Measurements from ENCODE around the gene GLT6D1. TPM values are rescaled to one million over a fixed set of nuclear protein-coding genes. Genes with fewer than 3 reads are reported as not detected.
"Not testable (repeated sequence)": the region's sequence is repeated elsewhere in the genome, so short reads cannot be mapped to it uniquely, and the experiment has no call there.

GLT6D1 gene
- total RNA-seq, 1 experiment from 2014 or later = not detected

- H3K36me3 ChIP-seq (ENCODE audit: low read depth) = no peaks in the 10 kb centered on the region
- no peak overlapping the region for H3K4me2 ChIP-seq
- intact Hi-C loops (cut with micrococcal nuclease; ENCODE audit: unreplicated experiment) = no loop called here
- no peak for DNase-seq
- H3F3A ChIP-seq (ENCODE audit: insufficient read depth, low read depth) = no peaks in the 10 kb centered on the region
- ChIA-PET CTCF (no interaction called here), POLR2A (ENCODE audit: unreplicated experiment) (no interaction called here)
- no peaks in the 10 kb centered on the region for H3K79me2 ChIP-seq (ENCODE audit: low read depth)
- no peak overlapping the region for H3K27ac ChIP-seq
- H3K9me3 ChIP-seq (ENCODE audit: insufficient read depth, low read depth) = no peaks in the 10 kb centered on the region
- no peaks in the 10 kb centered on the region for H3K4me1 ChIP-seq (replicated peaks; ENCODE audit: insufficient read depth)
- TF ChIP-seq CTCF (conservative IDR thresholded peaks at IDR 0.05) = no peak
- no peak for TF ChIP-seq EZH2 (IDR thresholded peaks at IDR 0.05; ENCODE audit: low read depth)
- BruUV-seq (replicated peaks) = no TSS peak
- H4K20me1 ChIP-seq (ENCODE audit: insufficient read depth) = no peaks in the 10 kb centered on the region
- H3K27me3 ChIP-seq (ENCODE audit: insufficient read depth, low read depth) = peaks cover 77% of the 10 kb centered on the region
- no peak overlapping the region for H3K4me3 ChIP-seq
- H2AFZ ChIP-seq = no peak overlapping the region
- H3K9me2 ChIP-seq (ENCODE audit: insufficient read depth) = no peaks in the 10 kb centered on the region
Observed at GRCh38 chr9:135674977-135675376, 35.6 kb upstream of the GLT6D1 start.

GRCh38 chr9:135673941-135674340 lies 34.6 kb upstream of the GLT6D1 start:
- Histone ChIP-seq H3K9me2 (ENCODE audit: insufficient read depth) (no peaks in the 10 kb centered on the region), H3K4me1 (replicated peaks; ENCODE audit: insufficient read depth) (no peaks in the 10 kb centered on the region), H3K79me2 (ENCODE audit: low read depth) (no peaks in the 10 kb centered on the region), H3K4me2 (no peak overlapping the region), H2AFZ (no peak overlapping the region), H3F3A (ENCODE audit: insufficient read depth, low read depth) (no peaks in the 10 kb centered on the region), H3K27me3 (ENCODE audit: insufficient read depth, low read depth) (peaks cover 87% of the 10 kb centered on the region), H3K27ac (no peak overlapping the region), H3K9me3 (ENCODE audit: insufficient read depth, low read depth) (no peaks in the 10 kb centered on the region), H3K36me3 (ENCODE audit: low read depth) (no peaks in the 10 kb centered on the region), H3K4me3 (no peak overlapping the region), H4K20me1 (ENCODE audit: insufficient read depth) (no peaks in the 10 kb centered on the region)
- intact Hi-C loops (cut with micrococcal nuclease; ENCODE audit: unreplicated experiment) = no loop called here
- no peak for TF ChIP-seq EZH2 (IDR thresholded peaks at IDR 0.05; ENCODE audit: low read depth)
- no peak for TF ChIP-seq CTCF (conservative IDR thresholded peaks at IDR 0.05)
- no TSS peak for BruUV-seq (replicated peaks)
- ChIA-PET CTCF (no interaction called here), POLR2A (ENCODE audit: unreplicated experiment) (no interaction called here)
- no peak for DNase-seq

GRCh38 chr9:135672786-135673185 lies 33.4 kb upstream of the GLT6D1 start:
- H3K36me3 ChIP-seq (ENCODE audit: low read depth); intact Hi-C loops (cut with micrococcal nuclease; ENCODE audit: unreplicated experiment); CTCF ChIA-PET; POLR2A ChIA-PET (ENCODE audit: unreplicated experiment); H3K4me2 ChIP-seq; H3K79me2 ChIP-seq (ENCODE audit: low read depth); H2AFZ ChIP-seq; H3K4me1 ChIP-seq (replicated peaks; ENCODE audit: insufficient read depth); H3F3A ChIP-seq (ENCODE audit: insufficient read depth, low read depth); H4K20me1 ChIP-seq (ENCODE audit: insufficient read depth); BruUV-seq (replicated peaks); DNase-seq; H3K9me3 ChIP-seq (ENCODE audit: insufficient read depth, low read depth); H3K9me2 ChIP-seq (ENCODE audit: insufficient read depth); H3K27ac ChIP-seq; H3K4me3 ChIP-seq: not testable (repeated sequence)
- peaks cover 90% of the 10 kb centered on the region for H3K27me3 ChIP-seq (ENCODE audit: insufficient read depth, low read depth)

- Histone ChIP-seq H3K27me3 (ENCODE audit: insufficient read depth, low read depth) (peaks cover 91% of the 10 kb centered on the region), H4K20me1 (ENCODE audit: insufficient read depth) (no peaks in the 10 kb centered on the region), H3K79me2 (ENCODE audit: low read depth) (no peaks in the 10 kb centered on the region), H3K4me1 (replicated peaks; ENCODE audit: insufficient read depth) (no peaks in the 10 kb centered on the region), H2AFZ (no peak overlapping the region), H3K9me2 (ENCODE audit: insufficient read depth) (no peaks in the 10 kb centered on the region), H3F3A (ENCODE audit: insufficient read depth, low read depth) (no peaks in the 10 kb centered on the region), H3K27ac (no peak overlapping the region), H3K4me2 (no peak overlapping the region), H3K4me3 (no peak overlapping the region), H3K9me3 (ENCODE audit: insufficient read depth, low read depth) (no peaks in the 10 kb centered on the region), H3K36me3 (ENCODE audit: low read depth) (no peaks in the 10 kb centered on the region)
- BruUV-seq (replicated peaks) = no TSS peak
- intact Hi-C loops (cut with micrococcal nuclease; ENCODE audit: unreplicated experiment) = no loop called here
- CTCF ChIA-PET = no interaction called here
- no peak for TF ChIP-seq EZH2 (IDR thresholded peaks at IDR 0.05; ENCODE audit: low read depth)
- no peak for TF ChIP-seq CTCF (conservative IDR thresholded peaks at IDR 0.05)
- POLR2A ChIA-PET (ENCODE audit: unreplicated experiment) = no interaction called here
- DNase-seq = no peak
Observed at GRCh38 chr9:135671591-135672041, 32.3 kb upstream of the GLT6D1 start.

All from PC-9 (cell line).